ENCODE measurements around the gene GPANK1. TPM values are rescaled to one million over a fixed set of nuclear protein-coding genes. Genes with fewer than 3 reads are reported as not detected.

GPANK1 gene
- total RNA-seq, 2 donors from 2014 or later = 16.1 to 21.3 TPM

DNA sequence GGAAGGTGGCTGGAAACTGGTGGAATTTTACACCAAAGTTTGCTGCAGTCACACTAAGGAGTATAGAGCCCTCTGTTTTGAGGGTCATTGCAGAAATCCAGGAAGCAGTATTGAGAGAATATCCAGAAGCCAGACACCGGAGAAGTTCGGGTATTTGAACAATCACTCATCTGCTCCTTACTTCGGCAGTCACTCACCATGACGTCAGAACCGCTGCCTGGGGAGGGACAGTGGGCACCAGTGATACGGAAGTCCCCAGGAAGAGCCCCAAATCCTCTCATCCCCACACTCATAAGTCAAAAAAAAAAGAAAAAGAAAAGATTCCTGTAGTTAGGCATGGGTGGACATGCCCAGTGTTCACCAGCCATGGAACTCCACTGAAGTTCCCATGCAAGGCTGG lies 12.1 kb upstream of the GPANK1 start:
- Mint-ChIP-seq H3K27me3 (ENCODE audit: insufficient read depth) (peaks cover 11% of the 10 kb centered on the region), H3K4me3 (no peak overlapping the region), H3K27ac (no peak overlapping the region), H3K9me3 (no peaks in the 10 kb centered on the region), H3K36me3 (ENCODE audit: low read depth) (peaks cover 13% of the 10 kb centered on the region), H3K4me1 (peaks cover 10% of the 10 kb centered on the region)
- Histone ChIP-seq H3K9ac (ENCODE audit: extremely low read depth, low read length, poor library complexity, severe bottlenecking) (no peak overlapping the region), H3K4me1 (ENCODE audit: control insufficient read depth, insufficient read depth, low read length) (no peaks in the 10 kb centered on the region), H3K4me3 (ENCODE audit: low read length) (no peak overlapping the region), H3K27ac (ENCODE audit: low read depth, low read length) (no peak overlapping the region), H3K9me3 (ENCODE audit: control insufficient read depth, low read length) (no peaks in the 10 kb centered on the region), H3K27me3 (ENCODE audit: control insufficient read depth, insufficient read depth, low read length, poor library complexity, severe bottlenecking) (peaks cover 6% of the 10 kb centered on the region), H3K36me3 (ENCODE audit: control insufficient read depth, insufficient read depth, low read length) (peaks cover 10% of the 10 kb centered on the region)
- no peak for DNase-seq
- 78 to 82% methylated on average over 5 to 6 of the region's 6 CpGs for WGBS, 2 experiments (ENCODE audit: insufficient coverage in 1 of 2, insufficient read length in 1 of 2)
- no peak for TF ChIP-seq CTCF (conservative IDR thresholded peaks at IDR 0.05)

DNA sequence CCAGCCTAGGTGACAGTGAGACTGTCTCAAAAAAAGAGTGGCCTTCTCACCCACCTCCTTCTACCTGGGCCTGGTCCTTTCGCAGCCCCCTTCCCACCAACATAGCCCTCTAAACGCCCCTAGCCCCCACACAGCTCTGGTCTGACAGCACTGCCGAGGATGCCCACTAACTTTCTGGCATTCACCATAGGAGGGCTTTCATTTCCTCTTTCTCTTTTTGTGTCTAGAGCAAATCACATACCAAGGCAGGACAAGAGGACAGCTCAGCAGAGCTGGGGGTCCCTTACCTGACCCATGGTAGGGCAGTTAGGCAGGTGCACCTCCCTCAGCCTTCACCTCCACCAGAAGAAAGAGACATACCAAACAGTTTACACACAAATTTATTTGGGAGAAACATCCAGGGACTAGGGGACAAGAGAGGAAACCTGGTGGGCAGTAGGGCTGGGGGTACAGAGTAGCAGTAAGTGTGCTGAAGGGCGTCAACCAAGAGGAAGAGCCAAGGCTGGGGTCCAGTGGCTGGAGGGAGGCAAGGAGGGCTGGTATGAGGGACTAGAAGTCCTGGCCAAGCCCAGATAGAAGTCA lies 11.6 kb upstream of the GPANK1 start:
- H3K27ac Mint-ChIP-seq = no peak overlapping the region
- no peak overlapping the region for H3K27ac ChIP-seq (ENCODE audit: low read depth, low read length)
- H3K4me3 ChIP-seq (ENCODE audit: low read length) = no peak overlapping the region
- TF ChIP-seq CTCF (conservative IDR thresholded peaks at IDR 0.05) = no peak
- H3K9ac ChIP-seq (ENCODE audit: extremely low read depth, low read length, poor library complexity, severe bottlenecking) = no peak overlapping the region
- H3K36me3 Mint-ChIP-seq (ENCODE audit: low read depth) = peaks cover 18% of the 10 kb centered on the region
- no peaks in the 10 kb centered on the region for H3K9me3 Mint-ChIP-seq
- H3K36me3 ChIP-seq (ENCODE audit: control insufficient read depth, insufficient read depth, low read length) = peaks cover 15% of the 10 kb centered on the region
- peaks cover 6% of the 10 kb centered on the region for H3K27me3 Mint-ChIP-seq (ENCODE audit: insufficient read depth)
- no peaks in the 10 kb centered on the region for H3K4me1 ChIP-seq (ENCODE audit: control insufficient read depth, insufficient read depth, low read length)
- no peaks in the 10 kb centered on the region for H3K9me3 ChIP-seq (ENCODE audit: control insufficient read depth, low read length)
- H3K4me3 Mint-ChIP-seq = no peak overlapping the region
- 86 to 100% methylated on average over 1 to 4 of the region's 4 CpGs for WGBS, 2 experiments (ENCODE audit: insufficient coverage in 1 of 2, insufficient read length in 1 of 2)
- peaks cover 7% of the 10 kb centered on the region for H3K4me1 Mint-ChIP-seq
- H3K27me3 ChIP-seq (ENCODE audit: control insufficient read depth, insufficient read depth, low read length, poor library complexity, severe bottlenecking) = peaks cover 1% of the 10 kb centered on the region
- no peak for DNase-seq

GRCh38 chr6:31669676-31670075 lies 4.9 kb upstream of the GPANK1 start, which contains the start of gene LY6G5B:
LY6G5B (plus strand) TSS chr6:31669976; CDS start chr6:31670951, 975 bp downstream.
- H3K9me3 ChIP-seq (ENCODE audit: control insufficient read depth, low read length) = no peaks in the 10 kb centered on the region
- H3K27me3 ChIP-seq (ENCODE audit: control insufficient read depth, insufficient read depth, low read length, poor library complexity, severe bottlenecking) = no peaks in the 10 kb centered on the region
- H3K4me1 Mint-ChIP-seq = peaks cover 9% of the 10 kb centered on the region
- no peak for TF ChIP-seq CTCF (conservative IDR thresholded peaks at IDR 0.05)
- no peak within 1 kb of the TSS for H3K4me3 ChIP-seq (ENCODE audit: low read length)
- no peak within 1 kb of the TSS for H3K27ac ChIP-seq (ENCODE audit: low read depth, low read length)
- H3K36me3 ChIP-seq (ENCODE audit: control insufficient read depth, insufficient read depth, low read length) = peaks cover 62% of the 10 kb centered on the region
- no peaks in the 10 kb centered on the region for H3K9me3 Mint-ChIP-seq
- peaks cover 67% of the 10 kb centered on the region for H3K36me3 Mint-ChIP-seq (ENCODE audit: low read depth)
- no peaks in the 10 kb centered on the region for H3K4me1 ChIP-seq (ENCODE audit: control insufficient read depth, insufficient read depth, low read length)
- H3K9ac ChIP-seq (ENCODE audit: extremely low read depth, low read length, poor library complexity, severe bottlenecking) = no peak within 1 kb of the TSS
- no peak within 1 kb of the TSS for H3K27ac Mint-ChIP-seq
- 91 to 93% methylated on average over 3 to 8 of the region's 8 CpGs for WGBS, 2 experiments (ENCODE audit: insufficient coverage in 1 of 2, insufficient read length in 1 of 2)
- no peaks in the 10 kb centered on the region for H3K27me3 Mint-ChIP-seq (ENCODE audit: insufficient read depth)
- no peak within 1 kb of the TSS for H3K4me3 Mint-ChIP-seq
- DNase-seq = no peak

All from endodermal cell (in vitro differentiated cells).